Cardiac muscle cell (in vitro differentiated cells and primary cell): Measurements from ENCODE around the gene CNR2. TPM values are rescaled to one million over a fixed set of nuclear protein-coding genes. Genes with fewer than 3 reads are reported as not detected.
"Not testable (repeated sequence)": the region's sequence is repeated elsewhere in the genome, so short reads cannot be mapped to it uniquely, and the experiment has no call there.

Experiments
- DNase-seq, 2 donors: peaks; one replicate each; pipeline versions ENCODE4 v3.0.0 to v3.0.0-alpha.2; 2010 to 2017; ENCODE audit warnings: low read depth in 1 of 2, low spot score in 1 of 2
- H3K27ac ChIP-seq: fragments of 200-600 bp; sonication (generic); 2 replicates; pipeline ENCODE4 v1.5.1; 2016
- H3K27me3 ChIP-seq: fragments of 200-600 bp; sonication (generic); 2 replicates; pipeline ENCODE4 v1.6.0; 2016; ENCODE audit warnings: control low read depth
- H3K36me3 ChIP-seq: fragments of 200-600 bp; sonication (generic); 2 replicates; pipeline ENCODE4 v1.5.1; 2016; ENCODE audit warnings: control low read depth
- H3K4me1 ChIP-seq: fragments of 200-600 bp; sonication (generic); 2 replicates; pipeline ENCODE4 v1.8.1; 2017; ENCODE audit warnings: low read depth, mild to moderate bottlenecking, mixed run types
- H3K4me3 ChIP-seq: fragments of 200-600 bp; sonication (generic); 2 replicates; pipeline ENCODE4 v1.5.1; 2016; ENCODE audit warnings: mild to moderate bottlenecking
- H3K9me3 ChIP-seq: fragments of 200-600 bp; sonication (generic); 2 replicates; pipeline ENCODE4 v1.5.1; 2017; ENCODE audit warnings: low read depth, mild to moderate bottlenecking, control low read depth
- polyA plus RNA-seq: library from polyadenylated mRNA; unstranded; fragments of >200 nt; fragmentation: Nextera tagmentation; extraction: Ambion mirVana; gene quantifications from 2 replicates; pipeline ENCODE4 v1.2.1, GENCODE V29; 2016
- total RNA-seq: library from RNA; depleted of rRNA; stranded (reverse); fragments of >200 nt; gene quantifications from 2 replicates; pipeline ENCODE4 v1.2.3, GENCODE V29; 2016
- TF ChIP-seq, protein P1 (sequence below): IDR thresholded peaks from 2 replicates; pipeline ENCODE4 v1.5.1; 2012; ENCODE audit warnings: low read depth, mild to moderate bottlenecking, low read length

CNR2 gene
- total and polyA plus RNA-seq, 2 experiments from 2014 or later = not detected

DNA sequence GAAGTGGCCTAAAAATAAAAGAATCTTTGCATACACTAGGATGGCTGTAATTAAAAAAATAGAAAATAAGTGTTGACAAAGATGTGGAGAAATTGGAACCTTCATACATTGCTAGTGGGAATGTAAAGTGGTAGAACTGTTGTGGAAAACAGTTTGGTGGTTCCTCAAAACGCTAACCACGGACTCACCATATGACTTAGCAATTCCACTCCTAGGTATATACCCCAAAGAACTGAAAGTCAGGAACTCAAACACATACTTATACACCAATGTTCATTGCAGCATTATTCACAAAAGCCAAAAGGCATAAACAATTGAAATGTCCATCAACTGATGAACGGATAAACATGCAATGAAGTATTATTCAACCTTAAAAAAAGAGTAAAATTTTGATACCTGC lies 77.1 kb downstream of the CNR2 start:
- DNase-seq = no peak
- Histone ChIP-seq H3K4me1 (peaks cover 3% of the 10 kb centered on the region), H3K9me3 (no peaks in the 10 kb centered on the region), H3K27ac (no peak overlapping the region), H3K27me3 (peaks cover 18% of the 10 kb centered on the region), H3K4me3 (no peak overlapping the region), H3K36me3 (no peaks in the 10 kb centered on the region)
- TF ChIP-seq, protein P1, sequence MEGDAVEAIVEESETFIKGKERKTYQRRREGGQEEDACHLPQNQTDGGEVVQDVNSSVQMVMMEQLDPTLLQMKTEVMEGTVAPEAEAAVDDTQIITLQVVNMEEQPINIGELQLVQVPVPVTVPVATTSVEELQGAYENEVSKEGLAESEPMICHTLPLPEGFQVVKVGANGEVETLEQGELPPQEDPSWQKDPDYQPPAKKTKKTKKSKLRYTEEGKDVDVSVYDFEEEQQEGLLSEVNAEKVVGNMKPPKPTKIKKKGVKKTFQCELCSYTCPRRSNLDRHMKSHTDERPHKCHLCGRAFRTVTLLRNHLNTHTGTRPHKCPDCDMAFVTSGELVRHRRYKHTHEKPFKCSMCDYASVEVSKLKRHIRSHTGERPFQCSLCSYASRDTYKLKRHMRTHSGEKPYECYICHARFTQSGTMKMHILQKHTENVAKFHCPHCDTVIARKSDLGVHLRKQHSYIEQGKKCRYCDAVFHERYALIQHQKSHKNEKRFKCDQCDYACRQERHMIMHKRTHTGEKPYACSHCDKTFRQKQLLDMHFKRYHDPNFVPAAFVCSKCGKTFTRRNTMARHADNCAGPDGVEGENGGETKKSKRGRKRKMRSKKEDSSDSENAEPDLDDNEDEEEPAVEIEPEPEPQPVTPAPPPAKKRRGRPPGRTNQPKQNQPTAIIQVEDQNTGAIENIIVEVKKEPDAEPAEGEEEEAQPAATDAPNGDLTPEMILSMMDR = no peak

GRCh38 chr1:23834156-23834555 lies 79.0 kb downstream of the CNR2 start:
- H3K27me3 ChIP-seq = peaks cover 17% of the 10 kb centered on the region
- H3K9me3 ChIP-seq, H3K4me3 ChIP-seq, H3K4me1 ChIP-seq, H3K36me3 ChIP-seq, DNase-seq, H3K27ac ChIP-seq: not testable (repeated sequence)

DNA sequence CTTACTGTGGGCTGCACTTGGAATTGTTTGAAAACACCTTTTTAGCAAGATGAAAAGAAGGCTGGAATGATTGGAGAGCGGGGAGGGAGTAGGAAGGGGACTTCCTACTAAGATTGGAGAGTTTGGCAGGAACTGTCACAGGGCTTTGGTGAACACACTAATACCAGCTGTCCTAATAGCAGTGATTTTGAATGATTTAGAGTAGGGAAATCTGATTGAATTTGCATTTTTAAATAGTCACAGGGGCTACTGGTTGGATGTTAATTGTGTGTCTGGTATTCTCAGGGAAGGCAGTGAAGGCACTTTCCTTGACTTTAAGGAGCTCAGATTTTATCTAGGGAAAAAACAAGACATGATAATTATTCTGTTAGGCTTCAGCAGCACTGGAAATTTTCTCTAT lies 85.4 kb downstream of the CNR2 start:
- no peaks in the 10 kb centered on the region for H3K27me3 ChIP-seq
- H3K4me3 ChIP-seq = no peak overlapping the region
- TF ChIP-seq, protein P1 = no peak
- H3K4me1 ChIP-seq = no peaks in the 10 kb centered on the region
- H3K36me3 ChIP-seq = no peaks in the 10 kb centered on the region
- H3K27ac ChIP-seq = no peak overlapping the region
- H3K9me3 ChIP-seq = no peaks in the 10 kb centered on the region
- DNase-seq = no peak

DNA sequence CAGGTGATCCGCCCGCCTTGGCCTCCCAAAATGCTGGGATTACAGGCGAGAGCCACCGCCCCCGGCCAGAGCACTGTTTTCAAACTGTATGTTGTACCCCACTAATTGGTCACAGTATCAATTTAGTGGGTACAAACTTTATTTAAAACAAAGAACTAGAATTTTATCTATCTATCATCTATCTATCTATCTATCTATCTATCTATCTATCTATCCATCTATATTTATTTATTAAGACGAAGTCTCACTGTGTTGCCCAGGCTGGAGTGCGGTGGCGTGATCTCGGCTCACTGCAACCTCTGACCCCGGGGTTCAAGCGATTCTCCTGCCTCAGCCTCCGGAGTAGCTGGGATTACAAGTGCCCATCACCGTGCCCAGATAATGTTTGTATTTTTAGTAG lies 86.6 kb downstream of the CNR2 start:
- H3K36me3 ChIP-seq, DNase-seq, H3K27me3 ChIP-seq, H3K4me1 ChIP-seq, H3K4me3 ChIP-seq, H3K27ac ChIP-seq, H3K9me3 ChIP-seq: not testable (repeated sequence)

DNA sequence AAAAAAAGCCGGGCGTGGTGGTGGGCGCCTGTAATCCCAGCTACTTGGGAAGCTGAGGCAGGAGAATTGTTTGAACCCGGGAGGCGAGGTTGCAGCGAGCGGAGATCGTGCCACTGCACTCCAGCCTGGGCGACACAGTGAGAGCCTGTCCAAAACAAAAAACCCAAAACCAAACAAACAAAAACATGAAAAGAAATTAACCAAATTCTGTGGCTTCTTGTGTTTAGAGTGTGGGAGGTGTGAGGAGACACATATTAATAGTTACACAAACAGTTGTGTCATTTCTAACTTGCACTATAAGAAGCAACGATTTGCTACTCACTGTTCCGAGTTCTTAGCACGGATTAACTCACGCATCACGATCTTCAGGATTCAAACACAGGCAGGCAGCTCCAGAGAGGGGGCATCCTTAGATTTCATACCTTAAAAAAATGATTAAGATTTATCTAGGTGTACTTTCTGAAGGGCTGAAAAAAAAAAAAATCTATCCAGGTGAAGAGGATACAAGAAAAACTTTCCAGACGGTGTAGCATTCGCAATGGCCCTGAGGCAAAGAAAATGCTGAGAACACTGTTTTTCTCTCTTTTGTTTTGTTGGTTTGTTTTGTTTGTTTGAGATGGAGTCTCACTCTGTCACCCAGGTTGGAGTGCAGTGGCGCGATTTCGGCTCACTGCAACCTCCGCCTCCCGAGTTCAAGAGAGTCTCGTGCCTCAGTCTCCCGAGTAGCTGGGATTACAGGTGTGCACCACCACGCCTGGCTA lies 87.2 kb downstream of the CNR2 start:
- Histone ChIP-seq H3K27ac (no peak overlapping the region), H3K4me3 (peak overlapping the region; percentile 96), H3K36me3 (no peaks in the 10 kb centered on the region), H3K9me3 (no peaks in the 10 kb centered on the region), H3K4me1 (no peaks in the 10 kb centered on the region), H3K27me3 (no peaks in the 10 kb centered on the region)
- TF ChIP-seq, protein P1 = no peak
- peak in 1 of 2 donors; percentile 12 for DNase-seq

DNA sequence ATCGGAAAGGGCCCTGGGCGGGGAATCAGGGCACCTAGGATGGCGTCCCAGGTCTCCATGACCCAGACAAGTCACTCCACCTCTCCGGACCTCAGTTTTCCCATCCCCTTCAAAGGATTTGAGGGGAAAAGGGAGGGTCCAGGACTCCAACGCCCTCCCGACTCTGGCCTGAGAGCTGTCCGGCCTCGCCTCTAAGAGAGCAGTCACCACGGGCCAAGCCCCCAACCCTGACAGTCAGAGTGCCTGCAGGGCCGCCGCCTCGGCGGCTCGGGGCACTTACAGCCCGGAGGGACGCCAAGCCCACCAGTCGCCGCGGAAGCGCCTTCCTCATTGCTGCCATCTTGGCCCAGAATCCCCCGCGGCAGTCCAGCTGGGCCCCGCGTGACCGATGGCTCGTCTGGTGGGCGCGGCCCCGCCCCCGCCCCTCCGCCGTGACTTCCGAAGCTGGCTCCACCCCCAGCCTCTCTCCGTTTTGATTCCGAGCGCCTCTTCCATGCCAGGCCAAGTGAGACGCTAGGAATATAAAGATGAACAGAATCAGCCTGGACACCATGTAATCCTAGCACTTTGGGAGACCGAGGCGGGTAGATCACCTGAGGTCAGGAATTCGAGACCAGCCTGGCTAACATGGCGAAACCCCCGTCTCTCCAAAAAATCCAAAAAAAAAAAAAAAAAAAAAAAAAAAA lies 87.9 kb downstream of the CNR2 start, which contains the start of gene HMGCL:
TSS of gene HMGCL (minus strand) at position 354 of the 686 bp plus-strand sequence. CDS start at position 340, 14 bp downstream.
- H3K36me3 ChIP-seq = no peaks in the 10 kb centered on the region
- H3K9me3 ChIP-seq = no peaks in the 10 kb centered on the region
- TF ChIP-seq, protein P1 = no peak
- H3K4me3 ChIP-seq = peak within 1 kb of the TSS; percentile 96
- H3K4me1 ChIP-seq = no peaks in the 10 kb centered on the region
- no peaks in the 10 kb centered on the region for H3K27me3 ChIP-seq
- peak within 1 kb of the TSS; percentile 97 for H3K27ac ChIP-seq
- peak; percentile 93 to 95 for DNase-seq
